Activated T-helper 17 cell treated with anti-CD3 and anti-CD28 coated beads, Interleukin-2, amount 50 U/mL, for 72 hours (primary cell): ENCODE data around the gene SPACA1. TPM values are rescaled to one million over a fixed set of nuclear protein-coding genes. Genes with fewer than 3 reads are reported as not detected.

Experiments used
- ATAC-seq: fragments of 150-1000 bp; cut with Tn5 transposase; replicated peaks from 2 replicates; pipeline ENCODE4 v1.10.0; 2021; ENCODE audit warnings: mild to moderate bottlenecking, moderate library complexity
- H3K27ac Mint-ChIP-seq: one replicate; pipeline ENCODE4 v1.8.0; 2022; ENCODE audit warnings: mixed read lengths
- H3K27me3 Mint-ChIP-seq: one replicate; pipeline ENCODE4 v1.8.0; 2022; ENCODE audit warnings: mixed read lengths
- H3K36me3 Mint-ChIP-seq: one replicate; pipeline ENCODE4 v1.8.0; 2022; ENCODE audit warnings: low read depth, mild to moderate bottlenecking, mixed read lengths
- H3K4me1 Mint-ChIP-seq: one replicate; pipeline ENCODE4 v1.8.0; 2022; ENCODE audit warnings: mixed read lengths
- H3K4me3 Mint-ChIP-seq: one replicate; pipeline ENCODE4 v1.8.0; 2022; ENCODE audit warnings: mild to moderate bottlenecking, mixed read lengths
- H3K9me3 Mint-ChIP-seq: one replicate; pipeline ENCODE4 v1.8.0; 2022; ENCODE audit warnings: mixed read lengths
- total RNA-seq, 2 donors: library from RNA; stranded (reverse); gene quantifications; one replicate each; pipeline ENCODE4 v1.2.3, GENCODE V29; 2022

The SPACA1 gene
- total RNA-seq, 2 donors from 2014 or later = not detected

- H3K4me1 Mint-ChIP-seq = no peaks in the 10 kb centered on the region
- H3K9me3 Mint-ChIP-seq = no peaks in the 10 kb centered on the region
- ATAC-seq = no peak
- H3K27ac Mint-ChIP-seq = no peak overlapping the region
- peaks cover 13% of the 10 kb centered on the region for H3K27me3 Mint-ChIP-seq
- H3K4me3 Mint-ChIP-seq = no peak overlapping the region
- H3K36me3 Mint-ChIP-seq = no peaks in the 10 kb centered on the region
Measured at GRCh38 chr6:88050140-88050818, 2.6 kb downstream of the SPACA1 start.

GRCh38 chr6:88059191-88059590 lies 11.6 kb downstream of the SPACA1 start:
- Mint-ChIP-seq H3K27me3 (peaks cover 28% of the 10 kb centered on the region), H3K36me3 (no peaks in the 10 kb centered on the region), H3K9me3 (no peaks in the 10 kb centered on the region), H3K4me1 (no peaks in the 10 kb centered on the region), H3K4me3 (no peak overlapping the region), H3K27ac (no peak overlapping the region)
- ATAC-seq = no peak

- Mint-ChIP-seq H3K4me1 (no peaks in the 10 kb centered on the region), H3K4me3 (no peak overlapping the region), H3K27ac (no peak overlapping the region), H3K27me3 (peaks cover 17% of the 10 kb centered on the region), H3K36me3 (no peaks in the 10 kb centered on the region), H3K9me3 (no peaks in the 10 kb centered on the region)
- ATAC-seq = no peak
Measured at GRCh38 chr6:88062376-88062775, 14.7 kb downstream of the SPACA1 start.

- peaks cover 32% of the 10 kb centered on the region for H3K27me3 Mint-ChIP-seq
- no peak overlapping the region for H3K4me3 Mint-ChIP-seq
- no peak overlapping the region for H3K27ac Mint-ChIP-seq
- no peaks in the 10 kb centered on the region for H3K4me1 Mint-ChIP-seq
- H3K36me3 Mint-ChIP-seq = no peaks in the 10 kb centered on the region
- ATAC-seq = no peak
- peaks cover 7% of the 10 kb centered on the region for H3K9me3 Mint-ChIP-seq
Measured at GRCh38 chr6:88072462-88072861, 24.8 kb downstream of the SPACA1 start.

- Mint-ChIP-seq H3K4me3 (no peak overlapping the region), H3K36me3 (no peaks in the 10 kb centered on the region), H3K9me3 (peaks cover 6% of the 10 kb centered on the region), H3K27me3 (peaks cover 25% of the 10 kb centered on the region), H3K27ac (no peak overlapping the region), H3K4me1 (no peaks in the 10 kb centered on the region)
- no peak for ATAC-seq
Measured at GRCh38 chr6:88074791-88075190, 27.1 kb downstream of the SPACA1 start.

GRCh38 chr6:88077305-88077704 lies 29.7 kb downstream of the SPACA1 start:
- Mint-ChIP-seq H3K4me1 (no peaks in the 10 kb centered on the region), H3K27ac (no peak overlapping the region), H3K27me3 (peaks cover 19% of the 10 kb centered on the region), H3K4me3 (no peak overlapping the region), H3K9me3 (no peaks in the 10 kb centered on the region), H3K36me3 (no peaks in the 10 kb centered on the region)
- ATAC-seq = no peak

GRCh38 chr6:88086792-88087191 lies 39.2 kb downstream of the SPACA1 start:
- Mint-ChIP-seq H3K27ac (no peak overlapping the region), H3K9me3 (peaks cover 3% of the 10 kb centered on the region), H3K36me3 (no peaks in the 10 kb centered on the region), H3K27me3 (peaks cover 14% of the 10 kb centered on the region), H3K4me1 (no peaks in the 10 kb centered on the region), H3K4me3 (no peak overlapping the region)
- no peak for ATAC-seq

- no peak for ATAC-seq
- Mint-ChIP-seq H3K4me1 (no peaks in the 10 kb centered on the region), H3K9me3 (no peaks in the 10 kb centered on the region), H3K36me3 (no peaks in the 10 kb centered on the region), H3K27ac (no peak overlapping the region), H3K27me3 (peaks cover 18% of the 10 kb centered on the region), H3K4me3 (no peak overlapping the region)
Measured at GRCh38 chr6:88089708-88090107, 42.1 kb downstream of the SPACA1 start.

- no peaks in the 10 kb centered on the region for H3K4me1 Mint-ChIP-seq
- no peaks in the 10 kb centered on the region for H3K36me3 Mint-ChIP-seq
- no peak overlapping the region for H3K27ac Mint-ChIP-seq
- no peak overlapping the region for H3K4me3 Mint-ChIP-seq
- no peaks in the 10 kb centered on the region for H3K9me3 Mint-ChIP-seq
- no peak for ATAC-seq
- H3K27me3 Mint-ChIP-seq = peaks cover 17% of the 10 kb centered on the region
Measured at GRCh38 chr6:88105741-88106340, 58.2 kb downstream of the SPACA1 start.

- no peaks in the 10 kb centered on the region for H3K9me3 Mint-ChIP-seq
Measured at GRCh38 chr6:88107241-88107640, 59.6 kb downstream of the SPACA1 start.

GRCh38 chr6:88111991-88112390 lies 64.3 kb downstream of the SPACA1 start:
- Mint-ChIP-seq H3K36me3 (no peaks in the 10 kb centered on the region), H3K9me3 (no peaks in the 10 kb centered on the region), H3K27ac (no peak overlapping the region), H3K4me1 (no peaks in the 10 kb centered on the region), H3K4me3 (no peak overlapping the region), H3K27me3 (peaks cover 34% of the 10 kb centered on the region)
- no peak for ATAC-seq

More at GRCh38 chr6:88107241-88107640, 59.6 kb downstream of the SPACA1 start:
- no peak overlapping the region for H3K27ac Mint-ChIP-seq
- no peak for ATAC-seq
- peaks cover 25% of the 10 kb centered on the region for H3K27me3 Mint-ChIP-seq
- no peaks in the 10 kb centered on the region for H3K4me1 Mint-ChIP-seq
- no peak overlapping the region for H3K4me3 Mint-ChIP-seq
- H3K36me3 Mint-ChIP-seq = no peaks in the 10 kb centered on the region

GRCh38 chr6:88114838-88115237 lies 67.2 kb downstream of the SPACA1 start:
- H3K4me1 Mint-ChIP-seq = no peaks in the 10 kb centered on the region
- no peak for ATAC-seq
- H3K36me3 Mint-ChIP-seq = no peaks in the 10 kb centered on the region
- H3K9me3 Mint-ChIP-seq = no peaks in the 10 kb centered on the region
- no peak overlapping the region for H3K4me3 Mint-ChIP-seq
- H3K27ac Mint-ChIP-seq = no peak overlapping the region
- H3K27me3 Mint-ChIP-seq = peaks cover 37% of the 10 kb centered on the region

- no peaks in the 10 kb centered on the region for H3K36me3 Mint-ChIP-seq
- peaks cover 40% of the 10 kb centered on the region for H3K27me3 Mint-ChIP-seq
- no peak for ATAC-seq
- H3K9me3 Mint-ChIP-seq = no peaks in the 10 kb centered on the region
- no peaks in the 10 kb centered on the region for H3K4me1 Mint-ChIP-seq
- no peak overlapping the region for H3K4me3 Mint-ChIP-seq
- no peak overlapping the region for H3K27ac Mint-ChIP-seq
Measured at GRCh38 chr6:88115307-88115706, 67.7 kb downstream of the SPACA1 start.

- peaks cover 39% of the 10 kb centered on the region for H3K27me3 Mint-ChIP-seq
- no peak overlapping the region for H3K4me3 Mint-ChIP-seq
- no peak for ATAC-seq
- no peaks in the 10 kb centered on the region for H3K36me3 Mint-ChIP-seq
- no peak overlapping the region for H3K27ac Mint-ChIP-seq
- no peaks in the 10 kb centered on the region for H3K4me1 Mint-ChIP-seq
- no peaks in the 10 kb centered on the region for H3K9me3 Mint-ChIP-seq
Measured at GRCh38 chr6:88116276-88116675, 68.6 kb downstream of the SPACA1 start.
